ENCODE measurements around the gene UQCC3.

UQCC3 gene

GRCh38 chr11:62706850-62707247, 35.4 kb downstream of the UQCC3 start:
- TF ChIP-seq TAF1 (IDR thresholded peaks at IDR 0.05; ENCODE audit: borderline replicate concordance, insufficient read depth, low read length): no peak
- no peak for TF ChIP-seq SIN3A (IDR thresholded peaks at IDR 0.05; ENCODE audit: borderline replicate concordance, insufficient read depth, low read length)
- no peak for TF ChIP-seq POLR2AphosphoS5 (IDR thresholded peaks at IDR 0.05; ENCODE audit: low read depth, low read length)
- TF ChIP-seq FOXP2 (optimal IDR thresholded peaks at IDR 0.05; ENCODE audit: borderline replicate concordance, extremely low read depth, extremely low read length, insufficient read depth): no peak
- no peak for TF ChIP-seq REST (IDR thresholded peaks at IDR 0.05; ENCODE audit: insufficient read depth in 1 of 2, low read depth in 2 of 2, low read length in 2 of 2)

- TF ChIP-seq REST (IDR thresholded peaks at IDR 0.05; ENCODE audit: insufficient read depth in 1 of 2, low read depth in 2 of 2, low read length in 2 of 2) (no peak), SIN3A (IDR thresholded peaks at IDR 0.05; ENCODE audit: borderline replicate concordance, insufficient read depth, low read length) (no peak), FOXP2 (optimal IDR thresholded peaks at IDR 0.05; ENCODE audit: borderline replicate concordance, extremely low read depth, extremely low read length, insufficient read depth) (no peak), POLR2AphosphoS5 (IDR thresholded peaks at IDR 0.05; ENCODE audit: low read depth, low read length) (no peak), TAF1 (IDR thresholded peaks at IDR 0.05; ENCODE audit: borderline replicate concordance, insufficient read depth, low read length) (no peak)
Observed at GRCh38 chr11:62707277-62707861, 35.9 kb downstream of the UQCC3 start, which contains the start of the genes BSCL2 and GNG3. Gene BSCL2, minus strand, starts transcription at chr11:62707424. Its CDS starts 229 bp downstream, at chr11:62707195. Gene GNG3, plus strand, starts transcription at chr11:62707676. Its CDS starts 620 bp downstream, at chr11:62708296.

DNA sequence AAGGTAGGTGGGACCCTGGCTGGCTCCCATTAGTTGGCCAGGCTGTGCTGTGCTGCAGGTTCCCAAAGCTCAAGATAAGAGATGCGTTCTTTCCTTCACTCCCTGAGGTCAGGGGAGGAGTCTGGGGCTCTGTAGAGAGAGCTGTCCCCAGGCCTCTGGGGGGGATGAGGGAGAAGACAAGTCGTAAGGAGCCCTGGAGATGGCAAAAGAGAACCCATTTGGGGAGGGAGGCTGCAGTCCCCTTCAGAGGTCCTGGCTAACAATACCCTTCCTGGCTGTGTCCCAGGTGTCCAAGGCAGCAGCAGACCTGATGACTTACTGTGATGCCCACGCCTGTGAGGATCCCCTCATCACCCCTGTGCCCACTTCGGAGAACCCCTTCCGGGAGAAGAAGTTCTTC, 36.9 kb downstream of the UQCC3 start:
- TF ChIP-seq TAF1 (IDR thresholded peaks at IDR 0.05; ENCODE audit: borderline replicate concordance, insufficient read depth, low read length) (no peak), REST (IDR thresholded peaks at IDR 0.05; ENCODE audit: insufficient read depth in 1 of 2, low read depth in 2 of 2, low read length in 2 of 2) (no peak), POLR2AphosphoS5 (IDR thresholded peaks at IDR 0.05; ENCODE audit: low read depth, low read length) (no peak; the same call in none of the 2 replicates), FOXP2 (optimal IDR thresholded peaks at IDR 0.05; ENCODE audit: borderline replicate concordance, extremely low read depth, extremely low read length, insufficient read depth) (no peak), SIN3A (IDR thresholded peaks at IDR 0.05; ENCODE audit: borderline replicate concordance, insufficient read depth, low read length) (no peak)

GRCh38 chr11:62708793-62709192, 37.3 kb downstream of the UQCC3 start:
- TF ChIP-seq REST (IDR thresholded peaks at IDR 0.05; ENCODE audit: insufficient read depth in 1 of 2, low read depth in 2 of 2, low read length in 2 of 2) (no peak), POLR2AphosphoS5 (IDR thresholded peaks at IDR 0.05; ENCODE audit: low read depth, low read length) (no peak; the same call in 1 of the 2 replicates), TAF1 (IDR thresholded peaks at IDR 0.05; ENCODE audit: borderline replicate concordance, insufficient read depth, low read length) (no peak), SIN3A (IDR thresholded peaks at IDR 0.05; ENCODE audit: borderline replicate concordance, insufficient read depth, low read length) (no peak), FOXP2 (optimal IDR thresholded peaks at IDR 0.05; ENCODE audit: borderline replicate concordance, extremely low read depth, extremely low read length, insufficient read depth) (no peak)

Measured in PFSK-1 (cell line).